GM19463 (cell line): ENCODE results near the gene FRMD4A.
"Not testable (repeated sequence)": the region's sequence is repeated elsewhere in the genome, so short reads cannot be mapped to it uniquely, and the experiment has no call there.

Experiments
- ATAC-seq: cut with Tn5 transposase; IDR thresholded peaks from one replicate; pipeline ENCODE4 v1.9.1; 2021; ENCODE audit warnings: mild to moderate bottlenecking, moderate library complexity; ENCODE audit not compliant: unreplicated experiment

Gene FRMD4A

DNA sequence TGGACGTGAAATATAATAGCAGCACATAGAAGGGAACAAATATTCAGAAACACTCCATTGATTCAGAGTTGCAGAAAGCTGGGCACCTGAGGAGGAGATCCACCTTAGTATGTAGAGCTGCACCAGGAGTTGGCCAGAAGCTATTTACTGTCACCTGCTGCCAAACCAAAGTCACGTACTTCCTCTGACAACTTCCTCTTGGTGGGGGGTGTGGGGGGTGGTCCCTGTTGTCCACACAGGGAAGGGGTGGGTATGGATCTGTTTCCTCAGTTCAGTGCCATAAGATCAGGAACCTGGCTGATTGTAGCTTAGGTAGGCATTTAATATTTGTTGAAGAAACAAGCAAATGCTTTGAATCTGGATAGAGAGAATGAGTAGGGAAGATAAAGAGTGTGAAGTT is 264.6 kb downstream of the FRMD4A start:
- no peak for ATAC-seq

DNA sequence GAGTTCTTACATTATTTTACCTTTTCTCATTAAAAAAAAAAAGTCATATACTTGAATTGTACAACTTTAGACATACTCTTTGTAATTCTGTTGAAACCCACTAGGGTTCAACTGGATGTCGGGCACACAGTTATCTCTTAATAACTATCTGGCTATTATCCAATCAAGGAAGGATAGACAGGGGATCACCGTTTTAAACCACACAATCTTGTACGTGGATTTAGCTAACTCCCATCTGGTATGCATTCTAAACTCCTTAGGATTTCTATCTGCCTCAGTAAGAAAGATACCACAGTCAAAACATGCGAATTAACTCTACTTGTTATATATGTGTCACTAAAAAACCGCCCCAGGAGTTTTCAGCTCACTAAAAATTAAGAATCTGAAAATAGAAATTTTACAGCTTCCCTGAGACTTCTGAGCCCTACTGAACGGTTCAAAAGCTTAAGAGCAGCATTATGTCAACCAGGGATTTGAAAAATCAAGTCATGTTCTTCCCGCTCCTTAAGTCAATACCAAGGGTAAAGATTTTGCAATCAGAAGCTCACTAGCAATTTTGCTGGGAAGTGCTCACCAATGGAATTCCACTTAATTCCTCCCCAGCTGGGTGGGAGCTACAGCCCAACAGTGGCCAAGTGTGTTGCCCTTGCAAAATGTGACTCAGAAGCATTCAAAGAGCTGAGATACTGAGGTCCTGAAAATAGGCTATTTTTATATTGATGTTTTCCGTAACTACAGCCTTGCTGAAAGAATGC is 267.0 kb downstream of the FRMD4A start:
- ATAC-seq: no peak

DNA sequence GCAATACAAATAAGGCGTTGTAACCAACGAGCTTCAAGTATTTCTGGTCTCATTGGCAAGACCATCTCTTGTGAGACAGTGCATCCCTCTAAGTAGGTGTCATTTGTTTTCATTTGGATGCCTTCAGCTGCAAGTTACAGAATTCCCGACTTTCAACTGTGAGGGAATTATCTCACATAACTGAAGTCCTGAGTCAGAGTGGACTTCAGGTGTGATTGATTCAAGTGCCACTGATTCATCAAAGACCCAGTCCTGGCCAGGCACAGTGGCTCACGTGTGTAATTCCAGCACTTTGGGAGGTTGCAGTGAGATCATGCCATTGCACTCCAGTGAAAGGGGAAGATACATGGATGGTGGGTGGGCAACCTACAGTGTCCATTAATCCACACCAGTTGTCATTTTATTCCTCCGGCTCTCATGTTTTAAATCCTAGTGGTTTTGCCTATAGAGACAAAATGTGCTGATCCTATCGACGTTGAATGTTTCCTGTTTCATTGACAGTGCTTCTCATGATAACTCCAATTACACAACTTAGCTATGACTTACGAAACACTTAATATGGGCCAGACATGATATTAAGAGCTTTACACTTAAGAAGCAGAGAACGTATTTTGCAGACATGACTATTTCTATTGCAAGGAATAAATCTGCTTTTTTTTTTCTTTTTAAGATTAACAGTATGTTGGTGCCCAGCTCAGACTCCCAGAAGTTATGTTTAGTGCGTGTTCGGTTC is 268.0 kb downstream of the FRMD4A start:
- ATAC-seq: no peak

DNA sequence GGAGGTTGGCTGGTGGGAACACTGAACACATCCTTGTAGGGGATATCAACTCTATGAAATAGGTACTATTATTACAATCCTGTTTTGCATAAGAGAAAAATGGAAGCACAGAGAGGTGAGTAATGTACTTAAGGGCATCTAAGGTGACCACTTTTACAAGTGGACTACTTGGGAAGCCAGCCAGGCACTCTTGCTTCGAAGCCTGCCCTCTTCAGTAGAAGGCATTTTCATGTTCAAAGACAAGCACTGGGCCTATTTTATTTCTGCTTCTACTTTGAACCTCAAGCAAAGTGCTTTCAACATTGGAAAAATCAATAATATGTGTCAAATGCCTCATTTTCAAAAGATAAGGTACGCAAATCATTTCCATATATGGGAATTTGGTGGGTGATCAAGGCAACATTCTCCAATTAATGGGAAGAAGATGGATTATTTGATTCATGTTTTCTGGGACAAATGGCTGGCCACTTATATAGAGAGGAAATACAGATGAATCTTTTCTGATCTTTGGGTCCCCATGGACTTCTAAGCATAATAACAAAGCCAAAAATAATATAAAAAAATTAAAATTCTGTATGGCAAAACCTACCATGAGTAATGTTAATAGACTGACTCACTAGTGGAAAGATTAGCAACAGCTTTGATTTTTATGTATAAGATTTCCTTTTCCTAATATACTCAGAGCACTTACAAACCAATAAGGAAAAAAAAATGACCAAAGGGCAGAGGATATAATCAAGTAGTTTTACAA is 270.2 kb downstream of the FRMD4A start:
- no peak for ATAC-seq

DNA sequence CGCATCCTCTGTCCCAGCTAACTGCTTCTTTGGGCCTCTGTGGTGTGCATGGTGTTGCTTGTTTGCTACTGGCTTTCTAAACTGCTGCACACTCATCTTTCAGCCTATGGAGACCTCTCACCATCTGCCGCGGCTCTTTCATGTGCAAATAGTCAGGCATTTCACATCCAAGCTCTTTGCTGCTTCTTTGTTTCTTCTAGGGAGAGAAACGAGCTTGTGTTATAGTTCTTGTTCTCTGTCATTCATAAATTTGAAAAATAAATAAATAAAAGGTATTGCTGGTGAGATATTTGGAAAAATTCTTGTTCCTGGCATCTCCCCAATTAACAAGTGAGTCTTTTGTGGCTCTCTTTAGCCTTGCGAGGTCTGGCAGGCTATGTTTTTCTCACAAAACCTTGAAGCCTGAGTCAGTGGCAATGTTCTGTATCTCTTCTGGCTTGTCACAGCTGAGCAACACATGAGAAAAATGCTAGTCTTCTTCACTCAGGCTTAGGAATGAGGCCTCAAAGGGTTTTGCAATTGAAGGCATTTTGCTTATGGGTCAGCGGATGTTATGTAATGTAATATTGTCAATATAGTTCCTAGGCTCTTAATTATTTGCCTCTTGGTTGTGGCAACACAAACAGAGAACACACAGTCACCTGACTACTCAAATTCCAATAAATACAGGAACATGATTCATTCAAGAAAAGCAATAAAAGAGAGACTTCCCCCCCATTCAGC is 274.0 kb downstream of the FRMD4A start:
- ATAC-seq: no peak

DNA sequence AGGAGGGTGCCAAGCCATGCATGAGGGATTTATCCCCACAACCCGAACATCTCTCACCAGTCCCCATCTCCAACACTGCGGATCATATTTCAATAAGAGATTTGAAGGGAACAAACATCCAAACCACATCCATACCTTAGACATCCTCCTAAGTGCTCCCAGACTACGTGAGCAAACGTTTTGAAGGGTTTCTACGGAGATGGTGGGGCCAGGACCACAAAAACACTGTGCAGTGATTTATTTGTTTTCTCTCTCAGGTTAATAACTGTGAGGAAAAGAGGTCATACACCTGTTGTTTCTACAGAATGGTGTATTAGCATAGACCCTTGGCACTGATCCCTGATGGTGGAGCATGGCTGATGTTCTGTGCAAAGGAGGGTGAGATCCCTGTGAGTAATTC is 277.8 kb downstream of the FRMD4A start:
- ATAC-seq: no peak

DNA sequence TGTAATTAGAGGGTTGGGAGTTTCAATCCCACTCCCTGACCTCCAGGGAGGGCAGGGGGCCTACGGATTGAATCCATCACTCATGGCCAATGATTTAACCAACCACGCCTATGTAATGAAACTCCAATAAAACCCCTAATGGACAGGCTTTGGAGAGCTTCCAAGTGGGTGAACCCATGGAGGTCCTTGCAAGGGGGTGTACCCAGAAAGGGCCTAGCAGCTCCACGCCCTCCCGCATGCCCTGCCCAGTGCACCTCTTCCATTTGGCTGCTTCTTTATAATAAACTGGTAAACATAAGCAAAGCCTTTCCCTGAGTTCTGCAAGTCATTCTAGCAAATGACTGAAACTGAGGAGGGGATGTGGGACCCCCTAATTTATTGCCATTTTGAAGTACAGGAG is 280.1 kb downstream of the FRMD4A start:
- ATAC-seq: no peak

DNA sequence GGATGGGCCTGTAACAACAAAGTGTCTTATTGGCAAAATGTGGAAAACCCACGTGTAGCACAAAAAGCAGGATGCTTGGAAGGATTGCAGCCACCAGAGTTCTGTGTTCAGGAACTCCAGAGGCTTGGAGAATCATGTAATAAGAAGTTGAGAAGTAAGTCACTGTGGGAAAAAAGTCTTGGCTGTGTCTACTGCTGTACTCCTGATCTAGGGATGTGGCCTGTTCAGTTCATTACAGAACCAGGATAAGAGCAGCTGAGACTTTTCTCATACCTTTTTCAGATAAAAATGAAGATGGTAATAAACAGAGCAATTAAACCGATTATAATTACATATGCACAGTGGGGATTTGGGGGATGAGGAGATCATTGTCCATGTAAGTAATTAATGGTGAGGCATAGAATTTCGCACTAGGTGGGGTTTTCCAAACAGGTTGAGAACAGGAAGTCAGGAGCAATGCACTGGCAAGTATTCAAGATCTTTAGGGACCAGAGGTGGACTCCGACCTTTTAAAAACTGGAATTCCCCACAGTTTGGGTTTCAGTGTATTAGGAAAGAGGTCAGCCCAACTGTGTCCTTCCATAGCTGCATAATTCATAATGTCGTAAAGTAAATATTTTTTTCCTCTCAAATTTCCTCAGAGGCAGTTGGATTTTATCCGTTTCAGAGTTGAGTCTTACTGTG is 281.7 kb downstream of the FRMD4A start:
- ATAC-seq: no peak

DNA sequence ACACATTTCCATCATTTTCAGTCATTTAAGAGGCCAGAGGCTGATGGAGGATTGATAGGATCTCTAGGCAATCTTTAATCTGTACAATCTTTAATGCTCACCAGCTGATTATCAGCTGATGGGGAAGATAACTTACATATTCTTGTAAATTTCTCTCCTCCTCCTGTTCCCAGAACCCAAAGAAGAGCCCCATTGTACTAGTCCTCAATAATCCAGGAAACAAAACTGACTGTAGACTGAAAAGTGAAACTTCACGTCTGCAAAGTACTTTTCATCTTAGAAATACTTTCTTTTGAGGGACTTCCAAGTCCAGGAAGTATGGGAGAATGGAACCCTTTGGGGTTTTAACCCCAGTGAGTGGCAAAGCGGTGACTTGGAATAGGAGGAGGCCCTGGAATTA is 283.3 kb downstream of the FRMD4A start:
- ATAC-seq: no peak

DNA sequence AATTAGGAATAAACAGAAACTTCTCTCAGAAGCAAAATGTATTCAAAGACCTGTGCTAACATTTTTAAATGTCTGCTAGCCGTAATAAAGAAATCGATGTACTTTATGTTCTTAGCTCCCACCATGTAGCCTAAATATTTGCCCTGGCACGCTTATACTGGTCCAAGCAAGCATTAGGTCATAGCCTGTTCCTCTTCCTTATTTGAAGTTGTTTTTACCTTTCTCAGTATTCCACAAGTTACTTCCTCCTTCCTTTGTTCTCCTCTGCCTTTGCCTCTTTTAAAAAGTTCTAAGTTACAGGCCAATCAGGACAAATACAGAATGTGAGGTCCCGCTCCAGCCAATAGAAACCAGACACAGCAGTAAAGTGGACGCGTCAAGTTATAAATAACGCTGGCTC is 288.7 kb downstream of the FRMD4A start:
- not testable (repeated sequence) for ATAC-seq

DNA sequence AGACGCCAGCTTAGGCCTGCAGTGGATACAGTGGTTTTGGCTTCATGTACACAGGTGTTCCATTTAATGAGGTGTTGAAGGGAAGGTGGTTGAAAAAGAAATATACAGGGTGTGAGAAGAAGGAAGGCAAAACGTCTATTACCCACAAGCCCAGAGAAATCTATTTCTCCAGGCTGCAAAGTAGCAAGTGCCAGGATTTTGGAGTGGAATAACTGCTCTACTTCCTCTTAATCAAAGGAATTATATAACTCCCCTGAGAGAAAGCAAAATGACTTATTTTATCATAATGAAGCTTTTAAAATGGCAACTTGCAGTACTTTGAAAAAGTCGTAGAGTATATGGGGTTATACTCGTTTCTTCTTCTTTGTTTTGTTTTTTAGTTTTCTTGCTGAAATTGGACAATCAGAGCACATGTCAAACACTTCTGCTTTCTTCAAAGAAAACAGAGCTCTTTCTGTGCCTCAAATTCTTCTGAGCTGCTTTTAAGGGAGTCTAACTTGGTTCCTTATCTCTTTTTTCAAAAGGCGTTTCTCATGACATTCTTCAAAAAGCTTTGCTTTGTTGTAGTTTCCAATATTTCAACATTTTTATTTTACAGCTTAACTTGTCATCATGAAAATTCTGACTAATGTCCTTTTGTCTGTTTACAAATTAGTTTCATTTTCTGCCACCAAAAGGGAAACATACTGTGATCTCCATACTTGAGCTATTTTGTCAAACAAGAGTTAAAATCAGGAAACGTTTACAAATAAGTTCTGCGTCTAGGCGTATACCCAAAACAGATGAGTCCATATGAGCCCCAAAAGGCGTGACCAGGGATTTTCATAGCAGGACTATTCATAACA is 289.7 kb downstream of the FRMD4A start:
- no peak for ATAC-seq

DNA sequence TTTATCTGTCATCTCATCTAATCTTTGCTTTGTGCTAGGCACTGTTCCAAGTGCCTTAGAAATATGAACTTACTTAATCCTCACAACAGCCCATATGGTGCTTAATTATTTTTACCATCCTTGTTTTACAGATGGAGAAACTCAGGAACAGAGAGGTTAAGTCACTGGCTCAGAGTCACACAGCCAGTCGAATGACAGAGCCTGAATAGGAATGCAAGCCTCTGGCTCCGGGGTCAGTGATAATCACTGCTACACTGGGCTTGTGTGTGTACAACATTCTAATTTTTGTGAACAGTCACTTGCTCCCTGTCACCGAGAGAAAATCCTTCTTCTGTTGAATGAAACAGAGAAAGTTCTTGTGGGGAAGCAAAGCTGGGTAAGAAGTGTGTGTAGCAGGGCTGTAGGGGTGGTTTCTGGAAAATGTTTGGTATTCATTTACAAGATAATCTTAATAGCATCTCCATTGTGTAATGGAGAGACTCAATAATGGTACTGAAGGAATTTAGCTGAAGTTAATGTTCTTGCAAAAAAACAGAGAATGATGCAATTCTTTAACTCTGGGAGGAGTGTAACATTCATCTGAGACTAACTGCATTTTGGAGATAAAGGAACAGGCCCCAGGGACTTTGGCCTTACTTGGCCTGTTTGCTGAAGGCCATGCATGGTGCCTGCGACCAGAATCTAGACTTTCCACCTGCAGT is 290.6 kb downstream of the FRMD4A start:
- no peak for ATAC-seq

DNA sequence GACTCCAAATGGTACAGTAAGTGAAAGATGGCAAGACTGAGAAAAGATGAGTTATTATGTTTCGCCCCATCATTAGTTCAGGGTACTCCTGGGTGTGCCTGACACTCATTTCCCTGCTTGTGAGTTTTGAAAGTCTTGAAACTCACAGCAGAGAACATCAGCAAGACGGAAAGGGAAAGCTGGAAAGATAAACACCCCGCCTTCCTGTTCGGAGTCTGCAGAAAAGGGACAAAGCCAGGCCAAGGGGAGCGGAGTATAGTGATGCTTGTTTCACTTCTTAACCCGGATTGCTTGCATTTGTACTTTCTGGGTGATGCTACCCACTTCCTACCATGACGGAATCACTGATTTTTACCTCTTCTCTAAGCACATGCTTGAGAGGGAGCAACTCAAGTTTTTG is 294.5 kb downstream of the FRMD4A start:
- ATAC-seq: no peak

DNA sequence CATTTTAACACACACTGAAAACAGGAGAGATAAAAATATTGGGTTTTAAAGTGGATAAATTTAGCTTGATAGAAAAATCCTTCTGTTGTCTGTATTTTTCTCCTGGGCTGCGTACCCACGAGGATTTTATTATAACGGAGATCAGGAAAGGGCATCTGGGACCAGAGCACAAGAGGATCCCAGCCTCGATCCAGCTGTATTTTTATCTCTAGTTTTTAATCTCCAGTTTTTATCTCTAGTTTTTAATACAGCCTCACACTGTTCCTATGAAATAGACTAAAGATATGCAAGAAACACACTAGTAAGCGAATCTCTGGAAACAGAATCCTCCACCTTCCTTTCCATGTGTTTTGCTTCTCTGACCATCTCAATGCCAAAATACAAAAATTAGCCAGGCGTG is 295.2 kb downstream of the FRMD4A start:
- no peak for ATAC-seq

DNA sequence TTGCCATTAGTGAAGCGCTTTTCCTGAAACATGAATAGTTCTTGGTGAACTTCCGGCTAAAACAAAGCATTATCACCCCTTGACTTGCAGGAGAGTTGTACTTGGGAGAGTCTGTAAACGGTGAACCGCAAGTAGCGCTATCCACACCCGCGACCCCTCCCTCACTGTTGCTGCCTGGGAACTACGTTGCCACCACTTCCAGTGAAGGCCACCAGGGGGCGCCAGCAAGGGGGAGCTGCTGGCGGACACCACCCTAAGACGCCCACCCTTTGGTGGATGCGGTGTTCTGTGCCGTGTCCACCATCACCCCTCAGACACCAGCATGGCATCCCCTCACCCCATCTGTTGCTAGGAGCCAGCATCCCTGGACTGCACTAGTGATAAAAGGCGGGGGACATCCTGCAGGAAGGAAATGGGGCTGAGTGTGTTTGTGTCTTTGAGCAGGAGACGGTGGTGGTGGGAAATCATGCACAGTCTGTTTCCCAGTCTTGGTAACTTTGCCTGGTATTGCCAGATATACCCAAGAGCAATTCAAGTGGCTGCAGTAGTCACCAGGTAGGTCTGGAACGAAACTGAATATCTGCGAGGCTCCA is 298.2 kb downstream of the FRMD4A start:
- ATAC-seq: no peak

DNA sequence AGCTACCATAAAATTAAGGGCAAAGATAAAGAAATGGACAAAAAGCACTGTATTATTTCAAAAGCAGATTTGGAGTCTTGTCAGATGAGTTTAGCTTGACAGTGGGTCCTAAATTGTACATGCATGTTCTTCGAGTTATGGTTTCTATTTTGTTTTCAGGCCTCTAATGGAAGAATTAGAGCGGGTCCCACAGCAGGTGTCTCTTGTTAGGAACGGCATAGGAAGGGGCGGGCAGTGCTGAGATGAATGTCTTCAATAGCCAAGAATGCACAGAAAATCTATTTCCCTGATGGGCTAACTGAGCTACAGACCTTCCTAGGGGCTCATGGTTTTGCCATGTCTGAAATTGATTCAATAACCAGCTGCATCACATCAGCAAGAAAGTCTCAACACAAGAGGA is 304.4 kb downstream of the FRMD4A start:
- no peak for ATAC-seq

DNA sequence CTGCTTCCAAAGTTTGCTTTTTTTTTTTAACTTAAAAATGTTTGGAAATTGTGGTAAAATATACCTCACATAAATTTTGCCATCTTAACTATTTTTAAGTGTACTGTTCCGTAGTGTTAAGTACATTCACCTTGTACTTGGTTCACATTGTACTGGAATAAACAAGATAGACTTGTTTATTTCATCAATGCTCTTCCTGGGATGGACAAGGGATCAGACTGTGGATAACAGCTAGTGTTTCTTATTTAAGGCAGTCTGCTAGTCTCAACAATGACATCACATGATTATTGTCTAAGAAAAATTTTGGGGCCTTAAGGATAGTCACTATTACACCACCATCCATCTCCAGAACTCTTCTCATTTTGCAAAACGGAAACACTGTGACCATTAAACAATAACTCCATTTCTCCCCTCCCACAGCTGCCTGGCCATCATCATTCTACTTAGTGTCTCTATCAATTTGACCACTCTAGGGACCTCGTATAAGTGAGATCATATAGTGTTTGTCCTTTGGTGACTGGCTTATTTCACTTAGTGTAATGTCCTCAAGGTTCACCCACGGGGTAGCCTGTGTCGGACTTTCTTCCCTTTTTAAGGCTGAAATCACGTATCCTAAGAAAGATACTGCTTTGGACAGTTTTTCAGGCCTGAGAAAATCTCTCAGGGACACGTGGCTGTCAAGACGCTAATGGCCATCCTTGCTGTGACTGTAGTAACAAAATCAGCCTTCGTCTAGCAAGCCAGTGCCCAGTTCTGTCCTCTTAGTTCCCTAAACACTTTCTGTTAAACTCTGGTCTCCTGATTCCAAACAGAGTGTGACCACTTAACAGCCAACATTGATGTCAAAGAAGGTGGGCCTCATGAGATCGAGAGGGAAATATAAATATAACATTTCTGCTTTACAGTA is 305.2 kb downstream of the FRMD4A start:
- ATAC-seq: no peak
